B cell (primary cell): ENCODE measurements around the gene FADS1. TPM values are rescaled to one million over a fixed set of nuclear protein-coding genes. Genes with fewer than 3 reads are reported as not detected.

Experiments
- ATAC-seq: fragments of 200-7000 bp; cut with Tn5 transposase; one replicate; pipeline ENCODE4 v1.10.0; 2021; ENCODE audit warnings: low read depth, mild to moderate bottlenecking, moderate number of reproducible peaks, moderate library complexity
- CTCF ChIA-PET: fragments of 350-600 bp; sonication (Branson Sonifier 250); formaldehyde crosslinking; loops from one replicate; lab custom pipeline; 2021; ENCODE audit warnings: antibody characterized with exemption, inconsistent platforms; lab: Charles Lee
- POLR2A ChIA-PET: fragments of 350-600 bp; sonication (Branson Sonifier 250); formaldehyde crosslinking; loops from one replicate; lab custom pipeline; 2021; ENCODE audit warnings: antibody characterized with exemption; lab: Charles Lee
- DNase-seq: peaks from one replicate; pipeline ENCODE4 v3.0.0; 2013
- H2AFZ ChIP-seq: 2 replicates; pipeline ENCODE4 v1.6.1; 2012; ENCODE audit warnings: mild to moderate bottlenecking, low read depth, low read length; ENCODE audit not compliant: insufficient read depth, poor library complexity, severe bottlenecking
- H3K27ac ChIP-seq, 2 donors: 1 replicate in 1 of 2; 2 replicates in 1 of 2; pipeline ENCODE4 v1.5.1; 2012 to 2013; ENCODE audit warnings: low read length in 2 of 2, mild to moderate bottlenecking in 2 of 2, moderate library complexity in 1 of 2
- H3K27me3 ChIP-seq, 4 experiments: fragments of 200-600 bp in 1 of 4; sonication (generic) in 1 of 4; replicated peaks in 1 of 4; 1 replicate in 2 of 4; 2 replicates in 2 of 4; pipeline versions ENCODE4 v1.6.1 to v1.7.0; 2013 to 2016; ENCODE audit warnings: low read length in 3 of 4, mild to moderate bottlenecking in 2 of 4, mixed read lengths in 1 of 4, moderate library complexity in 1 of 4; ENCODE audit not compliant: insufficient read depth in 4 of 4, control insufficient read depth in 3 of 4; ENCODE audit errors: control extremely low read depth in 1 of 4
- H3K36me3 ChIP-seq, 2 experiments: replicated peaks in 1 of 2; 1 replicate in 1 of 2; 2 replicates in 1 of 2; pipeline versions ENCODE4 v1.6.1 to v1.7.1; 2013; ENCODE audit warnings: low read length in 1 of 2; ENCODE audit not compliant: insufficient read depth in 2 of 2, control insufficient read depth in 1 of 2; ENCODE audit errors: control extremely low read depth in 1 of 2, extremely low read depth in 1 of 2
- H3K4me1 ChIP-seq, 2 donors: fragments of 200-600 bp in 1 of 2; sonication (generic) in 1 of 2; 1 replicate in 1 of 2; 2 replicates in 1 of 2; pipeline versions ENCODE4 v1.5.1 to v1.6.1; 2013 to 2017; ENCODE audit warnings: low read length in 2 of 2; ENCODE audit not compliant: control insufficient read depth in 2 of 2, insufficient read depth in 2 of 2
- H3K4me2 ChIP-seq: replicated peaks from 2 replicates; pipeline ENCODE3; 2012; ENCODE audit warnings: mild to moderate bottlenecking, low read depth, low read length; ENCODE audit not compliant: poor library complexity, severe bottlenecking
- H3K4me3 ChIP-seq, 5 experiments: fragments of 200-600 bp in 1 of 5; sonication (generic) in 1 of 5; 1 replicate in 3 of 5; 2 replicates in 2 of 5; pipeline versions ENCODE4 v1.5.1 to v1.7.0; 2011 to 2016; ENCODE audit warnings: low read length in 4 of 5, mild to moderate bottlenecking in 4 of 5, low read depth in 2 of 5, control low read depth in 1 of 5, moderate library complexity in 1 of 5; ENCODE audit not compliant: insufficient read depth in 1 of 5; ENCODE audit errors: control extremely low read depth in 1 of 5, extremely low read depth in 1 of 5
- H3K79me2 ChIP-seq: fragments of 200-600 bp; sonication (generic); one replicate; pipeline ENCODE4 v1.6.0; 2016; ENCODE audit warnings: low read length; ENCODE audit not compliant: control insufficient read depth, insufficient read depth
- H3K9ac ChIP-seq: fragments of 200-600 bp; sonication (generic); 2 replicates; pipeline ENCODE4 v1.6.1; 2017; ENCODE audit warnings: mild to moderate bottlenecking, low read length, moderate library complexity
- H3K9me3 ChIP-seq, 3 donors: one replicate each; pipeline versions ENCODE4 v1.6.1 to v1.7.1; 2013; ENCODE audit warnings: low read length in 2 of 3; ENCODE audit not compliant: control insufficient read depth in 2 of 3, insufficient read depth in 1 of 3; ENCODE audit errors: control extremely low read depth in 1 of 3
- H4K20me1 ChIP-seq: 2 replicates; pipeline ENCODE4 v1.6.0; 2012; ENCODE audit warnings: mild to moderate bottlenecking, low read length; ENCODE audit not compliant: insufficient read depth, control insufficient read depth, poor library complexity, severe bottlenecking
- H3K27ac Mint-ChIP-seq: one replicate; pipeline ENCODE4 v1.8.0; 2021; ENCODE audit warnings: mixed read lengths
- H3K27me3 Mint-ChIP-seq: one replicate; pipeline ENCODE4 v1.8.0; 2021; ENCODE audit warnings: mixed read lengths
- H3K4me1 Mint-ChIP-seq: one replicate; pipeline ENCODE4 v1.8.0; 2021; ENCODE audit warnings: mixed read lengths
- H3K4me3 Mint-ChIP-seq: one replicate; pipeline ENCODE4 v1.8.0; 2021; ENCODE audit warnings: mixed read lengths
- H3K9me3 Mint-ChIP-seq: one replicate; pipeline ENCODE4 v1.8.0; 2022; ENCODE audit warnings: mixed read lengths; ENCODE audit not compliant: insufficient read depth
- EZH2 ChIP-seq: IDR thresholded peaks from 2 replicates; pipeline ENCODE4 v1.6.1; 2012; ENCODE audit warnings: borderline replicate concordance, low read depth, mild to moderate bottlenecking, moderate library complexity, low read length; ENCODE audit not compliant: insufficient read depth, poor library complexity, severe bottlenecking
- WGBS: methylation state at CpG from one replicate; pipeline ENCODE4 v1.1.5; 2013; ENCODE audit warnings: missing lambda C conversion rate; ENCODE audit not compliant: insufficient coverage; 5-methylcytosine and 5-hydroxymethylcytosine counted together
- intact Hi-C: fragments of 100-400 bp; cut with micrococcal nuclease; formaldehyde crosslinking; loops from one replicate; pipeline ENCODE4 v1.10.0; 2022
- polyA plus RNA-seq: library from polyadenylated mRNA; depleted of rRNA; stranded (reverse); fragments of >200 nt; gene quantifications from 2 replicates; pipeline ENCODE4 v1.2.3, GENCODE V29; 2012
- total RNA-seq, 2 donors: library from RNA; stranded (reverse); fragments of 120-200 nt in 1 of 2; gene quantifications; 1 replicate in 1 of 2; 2 replicates in 1 of 2; pipeline versions ENCODE4 v1.2.3 to v1.2.4, GENCODE V29; 2013 to 2022
- TF ChIP-seq, protein P1 (sequence below): fragments of 200-600 bp; IDR thresholded peaks from one replicate; pipeline ENCODE4 v1.8.0; 2022; ENCODE audit warnings: antibody characterized with exemption, mild to moderate bottlenecking

FADS1 gene
- total and polyA plus RNA-seq, 2 donors (not counting 1 experiment from before 2014, with no cell fraction given) = 0.39 to 15.6 TPM

GRCh38 chr11:61851900-61852295, 35.1 kb upstream of the FADS1 start:
- Mint-ChIP-seq H3K27ac (no peak overlapping the region), H3K4me3 (no peak overlapping the region), H3K9me3 (no peaks in the 10 kb centered on the region), H3K4me1 (no peaks in the 10 kb centered on the region), H3K27me3 (no peaks in the 10 kb centered on the region)
- no peak for ATAC-seq
- no peak overlapping the region for H3K4me2 ChIP-seq
- no peaks in the 10 kb centered on the region for H3K4me1 ChIP-seq
- no peak overlapping the region for H2AFZ ChIP-seq
- H3K9me3 ChIP-seq = no peaks in the 10 kb centered on the region
- no peak overlapping the region for H3K9ac ChIP-seq
- no peaks in the 10 kb centered on the region for H3K27me3 ChIP-seq
- no peaks in the 10 kb centered on the region for H3K36me3 ChIP-seq
- intact Hi-C loops = no loop called here
- H3K79me2 ChIP-seq = no peaks in the 10 kb centered on the region
- TF ChIP-seq EZH2 = no peak
- TF ChIP-seq, protein P1, sequence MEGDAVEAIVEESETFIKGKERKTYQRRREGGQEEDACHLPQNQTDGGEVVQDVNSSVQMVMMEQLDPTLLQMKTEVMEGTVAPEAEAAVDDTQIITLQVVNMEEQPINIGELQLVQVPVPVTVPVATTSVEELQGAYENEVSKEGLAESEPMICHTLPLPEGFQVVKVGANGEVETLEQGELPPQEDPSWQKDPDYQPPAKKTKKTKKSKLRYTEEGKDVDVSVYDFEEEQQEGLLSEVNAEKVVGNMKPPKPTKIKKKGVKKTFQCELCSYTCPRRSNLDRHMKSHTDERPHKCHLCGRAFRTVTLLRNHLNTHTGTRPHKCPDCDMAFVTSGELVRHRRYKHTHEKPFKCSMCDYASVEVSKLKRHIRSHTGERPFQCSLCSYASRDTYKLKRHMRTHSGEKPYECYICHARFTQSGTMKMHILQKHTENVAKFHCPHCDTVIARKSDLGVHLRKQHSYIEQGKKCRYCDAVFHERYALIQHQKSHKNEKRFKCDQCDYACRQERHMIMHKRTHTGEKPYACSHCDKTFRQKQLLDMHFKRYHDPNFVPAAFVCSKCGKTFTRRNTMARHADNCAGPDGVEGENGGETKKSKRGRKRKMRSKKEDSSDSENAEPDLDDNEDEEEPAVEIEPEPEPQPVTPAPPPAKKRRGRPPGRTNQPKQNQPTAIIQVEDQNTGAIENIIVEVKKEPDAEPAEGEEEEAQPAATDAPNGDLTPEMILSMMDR = no peak
- no peak overlapping the region for H3K27ac ChIP-seq
- WGBS = 87% methylated on average over 4 of the region's 6 CpGs
- no peaks in the 10 kb centered on the region for H4K20me1 ChIP-seq
- ChIA-PET POLR2A (no interaction called here), CTCF (no interaction called here)
- H3K4me3 ChIP-seq = no peak overlapping the region
- DNase-seq = no peak

- ChIA-PET POLR2A (no interaction called here), CTCF (no interaction called here)
- no peak overlapping the region for H3K27ac ChIP-seq
- TF ChIP-seq EZH2 = no peak
- TF ChIP-seq, protein P1 = no peak
- no peaks in the 10 kb centered on the region for H4K20me1 ChIP-seq
- H3K4me3 ChIP-seq = no peak overlapping the region
- Mint-ChIP-seq H3K4me3 (no peak overlapping the region), H3K27ac (no peak overlapping the region), H3K4me1 (no peaks in the 10 kb centered on the region), H3K9me3 (no peaks in the 10 kb centered on the region), H3K27me3 (no peaks in the 10 kb centered on the region)
- H3K9me3 ChIP-seq = no peaks in the 10 kb centered on the region
- intact Hi-C loops = no loop called here
- WGBS = 91% methylated on average over 17 of the region's 24 CpGs
- ATAC-seq = no peak
- H3K36me3 ChIP-seq = no peaks in the 10 kb centered on the region
- H3K4me1 ChIP-seq = no peaks in the 10 kb centered on the region
- no peak overlapping the region for H2AFZ ChIP-seq
- no peak overlapping the region for H3K4me2 ChIP-seq
- H3K9ac ChIP-seq = no peak overlapping the region
- H3K27me3 ChIP-seq = peaks cover 0 to 2% (median 0%) of the 10 kb centered on the region in 4 experiments
- DNase-seq = no peak
- no peaks in the 10 kb centered on the region for H3K79me2 ChIP-seq
These were observed 34.5 kb upstream of the FADS1 start for GRCh38 chr11:61851113-61851899.
